PC-3 (cell line): ENCODE data around the gene NELFB. TPM values are rescaled to one million over a fixed set of nuclear protein-coding genes. Genes with fewer than 3 reads are reported as not detected.

Experiments used
- ATAC-seq: fragments of 200-7000 bp; cut with Tn5 transposase; 2 replicates; pipeline ENCODE4 v1.9.1; 2020; ENCODE audit warnings: mild to moderate bottlenecking, moderate library complexity
- BruUV-seq: library from RNA; stranded (reverse); fragments of 400-500 nt; replicated peaks from 2 replicates; lab custom pipeline; 2021; lab: Mats Ljungman, UMichigan
- CTCF ChIA-PET: fragments of 300-600 bp; sonication (Branson Sonifier 250); formaldehyde crosslinking; loops from one replicate; lab custom pipeline; 2022; ENCODE audit warnings: antibody characterized with exemption; lab: Charles Lee
- POLR2A ChIA-PET: fragments of 300-600 bp; sonication (Branson Sonifier 250); formaldehyde crosslinking; loops from one replicate; lab custom pipeline; 2022; ENCODE audit warnings: antibody characterized with exemption; ENCODE audit not compliant: unreplicated experiment; lab: Charles Lee
- DNase-seq: peaks from one replicate; pipeline ENCODE4 v3.0.0-alpha.2; 2015
- H2AFZ ChIP-seq: fragments of 300-600 bp; sonication (generic); 2 replicates; pipeline ENCODE4 v1.6.0; 2016; ENCODE audit warnings: antibody characterized with exemption, low read length
- H3F3A ChIP-seq: fragments of 300-600 bp; sonication (generic); one replicate; pipeline ENCODE4 v1.6.0; 2017; ENCODE audit warnings: antibody characterized with exemption, low read length, control low read depth, mild to moderate bottlenecking; ENCODE audit not compliant: unreplicated experiment
- H3K27ac ChIP-seq: fragments of 300-600 bp; sonication (generic); 2 replicates; pipeline ENCODE4 v1.5.1; 2016; ENCODE audit warnings: mild to moderate bottlenecking, low read length
- H3K27me3 ChIP-seq: fragments of 300-600 bp; sonication (generic); 2 replicates; pipeline ENCODE4 v1.6.1; 2016; ENCODE audit warnings: low read length, mixed read lengths
- H3K36me3 ChIP-seq: fragments of 300-600 bp; sonication (generic); 2 replicates; pipeline ENCODE4 v1.6.1; 2016; ENCODE audit warnings: low read depth, mixed run types, low read length, mixed read lengths
- H3K4me1 ChIP-seq: fragments of 300-600 bp; sonication (generic); 2 replicates; pipeline ENCODE4 v1.5.1; 2016; ENCODE audit warnings: low read length; ENCODE audit not compliant: insufficient read depth
- H3K4me2 ChIP-seq: fragments of 300-600 bp; sonication (generic); 2 replicates; pipeline ENCODE4 v1.6.0; 2016; ENCODE audit warnings: low read length
- H3K4me3 ChIP-seq: fragments of 300-600 bp; sonication (generic); 2 replicates; pipeline ENCODE4 v1.5.1; 2016; ENCODE audit warnings: mild to moderate bottlenecking, low read length, mixed read lengths
- H3K79me2 ChIP-seq: fragments of 300-600 bp; sonication (generic); 2 replicates; pipeline ENCODE4 v1.6.1; 2017; ENCODE audit warnings: low read length, mixed read lengths
- H3K9ac ChIP-seq: fragments of 300-600 bp; sonication (generic); 2 replicates; pipeline ENCODE4 v1.6.0; 2016; ENCODE audit warnings: mild to moderate bottlenecking, low read length
- H3K9me2 ChIP-seq: fragments of 300-600 bp; sonication (generic); replicated peaks from 2 replicates; pipeline ENCODE4 v1.6.1; 2016; ENCODE audit warnings: mixed run types, low read length, mixed read lengths
- H3K9me3 ChIP-seq: fragments of 300-600 bp; sonication (generic); 2 replicates; pipeline ENCODE4 v1.6.1; 2016; ENCODE audit warnings: low read length, mixed read lengths
- H4K20me1 ChIP-seq: fragments of 300-600 bp; sonication (generic); 2 replicates; pipeline ENCODE4 v1.6.1; 2016; ENCODE audit warnings: low read length, mixed read lengths
- CTCF ChIP-seq: fragments of 300-600 bp; sonication (generic); conservative IDR thresholded peaks from 2 replicates; pipeline ENCODE4 v1.5.1; 2017; ENCODE audit warnings: antibody characterized with exemption, low read depth, mild to moderate bottlenecking, low read length
- EZH2 ChIP-seq: fragments of 300-600 bp; sonication (generic); IDR thresholded peaks from one replicate; pipeline ENCODE4 v1.6.1; 2017; ENCODE audit warnings: antibody characterized with exemption, mild to moderate bottlenecking, low read length; ENCODE audit not compliant: unreplicated experiment
- EZH2phosphoT487 ChIP-seq: fragments of 300-600 bp; sonication (generic); IDR thresholded peaks from 2 replicates; pipeline ENCODE4 v1.6.1; 2018; ENCODE audit warnings: mild to moderate bottlenecking, antibody characterized with exemption, low read length, borderline replicate concordance
- intact Hi-C: fragments of 100-400 bp; cut with micrococcal nuclease; formaldehyde crosslinking; loops from 2 replicates; pipeline ENCODE4 v1.9.0; 2023
- total RNA-seq: library from RNA; depleted of rRNA; stranded (reverse); fragments of >200 nt; gene quantifications from 2 replicates; pipeline ENCODE4 v1.2.3, GENCODE V29; 2014

NELFB gene
- total RNA-seq, 1 experiment from 2014 or later = 50.7 TPM

- intact Hi-C loops = no loop called here
- Histone ChIP-seq H3K4me3 (peak overlapping the region; percentile 35; the same call in 1 of the 2 replicates), H3K27me3 (no peaks in the 10 kb centered on the region), H3K27ac (peak overlapping the region; percentile 58), H3K36me3 (no peaks in the 10 kb centered on the region), H4K20me1 (no peaks in the 10 kb centered on the region), H3K9ac (peak overlapping the region; percentile 80), H3K9me2 (no peaks in the 10 kb centered on the region), H3K79me2 (no peaks in the 10 kb centered on the region), H2AFZ (no peak overlapping the region), H3K4me1 (peaks cover 15% of the 10 kb centered on the region), H3K4me2 (peak overlapping the region; percentile 59; the same call in 1 of the 2 replicates), H3F3A (no peaks in the 10 kb centered on the region), H3K9me3 (no peaks in the 10 kb centered on the region)
- ChIA-PET CTCF (interaction anchor here (0.8 kb wide), 1 partner anchor 22 kb away, joined by 4 read pairs; no protein-coding TSS in a partner anchor), POLR2A (no interaction called here)
- DNase-seq = peak; percentile 51
- no TSS peak for BruUV-seq
- no peak for TF ChIP-seq CTCF
- TF ChIP-seq EZH2 = no peak
- ATAC-seq = peak; percentile 49; the same call in 1 of the 2 replicates
Observed at GRCh38 chr9:137316012-137316981, 61.2 kb downstream of the NELFB start.

- DNase-seq = no peak
- Histone ChIP-seq H2AFZ (no peak overlapping the region), H3K9me2 (no peaks in the 10 kb centered on the region), H3K9me3 (no peaks in the 10 kb centered on the region), H3K4me1 (peaks cover 9% of the 10 kb centered on the region; the same call in 1 of the 2 replicates), H4K20me1 (no peaks in the 10 kb centered on the region), H3K4me2 (no peak overlapping the region), H3K79me2 (no peaks in the 10 kb centered on the region), H3K4me3 (no peak overlapping the region), H3K9ac (no peak overlapping the region), H3K27me3 (no peaks in the 10 kb centered on the region), H3K36me3 (no peaks in the 10 kb centered on the region), H3K27ac (no peak overlapping the region), H3F3A (no peaks in the 10 kb centered on the region)
- POLR2A ChIA-PET = no interaction called here
- no peak for ATAC-seq
- TF ChIP-seq CTCF (no peak), EZH2phosphoT487 (no peak), EZH2 (no peak)
- no TSS peak for BruUV-seq
- CTCF ChIA-PET = no interaction called here
- intact Hi-C loops = no loop called here
Observed at GRCh38 chr9:137317021-137317717, 62.0 kb downstream of the NELFB start.
